Activated effector memory CD4-positive, alpha-beta T cell treated with Interleukin-2 at 50 U/mL for 16 hours (primary cell): Measurements from ENCODE around the gene DIAPH1.

ENCODE experiments used
- DNase-seq: peaks from one replicate; pipeline ENCODE4 v3.0.0-alpha.2; 2020

DIAPH1 gene

GRCh38 chr5:141609044-141609443, 9.8 kb downstream of the DIAPH1 start:
- DNase-seq: no peak

GRCh38 chr5:141608557-141608956, 10.2 kb downstream of the DIAPH1 start:
- DNase-seq: no peak

- DNase-seq: no peak
These were observed 10.8 kb downstream of the DIAPH1 start for GRCh38 chr5:141608046-141608445.

GRCh38 chr5:141605523-141606277, 13.1 kb downstream of the DIAPH1 start:
- DNase-seq: peak; percentile 53

DNA sequence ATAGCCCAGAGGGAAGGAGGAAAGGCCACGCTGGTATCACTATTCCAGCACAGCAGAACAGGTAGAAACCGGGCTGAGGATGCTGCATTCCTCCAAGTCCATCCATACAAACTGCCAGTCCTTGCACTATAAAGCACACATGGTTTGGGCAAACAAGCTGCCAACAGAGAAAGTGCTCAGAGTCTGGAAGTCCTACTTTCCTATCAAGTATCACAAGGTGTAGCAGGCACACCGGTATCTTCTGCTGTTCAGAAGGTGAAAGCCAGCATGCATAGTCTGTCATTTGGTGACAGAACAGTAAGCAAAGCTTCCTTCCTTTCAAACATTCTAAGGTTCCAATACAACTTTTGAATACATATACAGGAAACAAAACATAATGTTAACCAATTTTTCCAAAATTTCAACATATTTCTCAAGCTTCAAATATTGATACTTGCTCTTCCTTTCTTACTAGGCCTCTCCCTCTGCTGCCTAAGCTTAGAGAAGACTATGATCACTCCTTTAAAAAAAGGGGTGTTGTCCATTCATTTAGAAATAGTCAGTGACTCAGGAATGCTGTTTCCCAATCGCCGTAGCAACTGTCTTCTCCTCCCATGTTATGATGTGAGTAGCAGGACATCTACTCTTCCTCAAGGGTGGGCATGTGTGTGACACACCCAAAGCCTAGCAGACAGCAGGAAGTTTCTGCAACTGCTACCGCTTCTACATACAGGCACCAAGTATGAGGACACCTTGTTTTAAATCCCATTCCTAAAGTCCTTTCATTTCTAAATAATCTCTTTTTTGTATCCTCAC, 14.7 kb downstream of the DIAPH1 start:
- DNase-seq: no peak

- no peak for DNase-seq
These were observed 16.2 kb downstream of the DIAPH1 start for GRCh38 chr5:141602606-141603005.

DNA sequence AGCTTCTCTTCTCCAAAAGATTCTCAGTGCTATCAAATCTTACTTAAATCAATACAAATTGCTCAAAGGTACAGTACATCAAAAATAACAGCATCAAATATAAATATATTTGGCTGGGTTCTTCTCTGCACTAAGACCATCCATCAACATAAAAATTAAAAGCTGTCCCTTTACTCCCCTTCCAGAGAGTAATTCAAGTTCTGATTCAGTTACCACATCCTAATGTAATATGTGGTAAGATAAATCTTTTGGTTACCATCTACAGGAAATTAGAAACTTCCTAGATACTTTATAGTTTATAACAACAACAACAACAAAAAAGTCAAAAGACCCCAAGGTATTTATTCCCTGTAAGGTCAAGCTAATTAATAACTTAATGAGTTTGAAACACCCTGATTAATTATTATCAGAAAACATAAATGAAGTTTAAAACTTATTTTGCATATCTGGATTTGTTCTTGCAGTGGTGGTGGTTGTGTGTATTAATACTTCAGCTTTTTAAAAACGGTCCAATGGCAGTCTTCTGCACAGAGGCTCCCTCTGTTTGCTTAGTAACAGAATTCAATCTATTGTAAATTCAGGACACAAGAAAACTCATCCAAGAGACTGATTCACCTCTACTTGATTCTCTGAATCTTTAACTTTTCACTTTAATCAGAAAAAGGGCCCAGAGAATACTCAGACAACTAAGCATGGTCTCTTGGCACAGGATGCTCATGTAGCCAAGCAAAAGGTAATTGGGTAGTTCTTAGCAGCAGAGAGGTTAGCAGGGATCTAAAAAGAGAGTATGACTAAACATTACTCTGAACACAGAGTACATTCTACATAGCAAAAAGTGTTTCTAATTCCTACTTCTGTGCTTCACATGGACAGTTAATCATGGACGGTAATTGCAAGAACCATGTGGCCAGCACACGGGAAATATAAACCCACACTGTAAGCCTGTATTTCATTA, 20.1 kb downstream of the DIAPH1 start:
- DNase-seq: no peak

GRCh38 chr5:141597814-141598213, 21.0 kb downstream of the DIAPH1 start:
- no peak for DNase-seq

DNA sequence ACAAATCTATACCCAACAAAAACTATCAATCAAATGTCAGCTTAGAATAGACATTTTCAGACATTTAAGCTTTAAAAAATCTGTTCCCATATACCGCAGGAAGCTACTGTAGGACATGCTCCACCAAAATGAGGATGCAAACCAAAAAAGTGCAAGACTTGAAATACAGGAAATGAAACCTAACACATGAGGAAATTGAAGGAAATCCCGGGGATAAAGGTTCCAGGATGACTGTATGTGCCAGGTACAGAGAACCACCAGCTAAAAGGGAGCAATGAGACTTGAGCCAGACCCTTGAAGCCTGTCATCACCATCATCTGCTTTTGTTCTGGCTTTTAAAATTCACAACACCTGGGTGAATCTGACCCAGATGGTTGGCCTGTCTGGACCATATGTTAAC, 21.4 kb downstream of the DIAPH1 start:
- DNase-seq: no peak

GRCh38 chr5:141596867-141597266, 21.9 kb downstream of the DIAPH1 start:
- no peak for DNase-seq

GRCh38 chr5:141590127-141590526, 28.7 kb downstream of the DIAPH1 start:
- no peak for DNase-seq

DNA sequence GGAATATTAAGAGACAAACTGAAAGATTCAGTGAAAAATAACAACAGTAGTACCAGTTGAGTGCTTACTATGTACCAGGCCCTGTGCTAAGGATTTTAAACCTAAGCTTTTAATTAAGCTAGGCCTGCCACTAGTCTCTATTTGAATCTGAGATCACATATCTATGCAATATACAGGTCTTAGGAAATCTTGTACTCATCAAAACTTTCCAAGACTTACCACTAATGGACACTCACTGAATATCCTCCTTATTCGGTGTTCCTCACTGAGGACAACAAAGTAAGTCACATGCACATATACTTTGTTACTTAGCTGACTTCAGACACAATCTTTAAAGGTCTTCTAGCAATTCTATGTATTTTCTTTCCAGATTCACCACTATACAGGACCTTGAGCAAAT, 32.6 kb downstream of the DIAPH1 start:
- no peak for DNase-seq

DNA sequence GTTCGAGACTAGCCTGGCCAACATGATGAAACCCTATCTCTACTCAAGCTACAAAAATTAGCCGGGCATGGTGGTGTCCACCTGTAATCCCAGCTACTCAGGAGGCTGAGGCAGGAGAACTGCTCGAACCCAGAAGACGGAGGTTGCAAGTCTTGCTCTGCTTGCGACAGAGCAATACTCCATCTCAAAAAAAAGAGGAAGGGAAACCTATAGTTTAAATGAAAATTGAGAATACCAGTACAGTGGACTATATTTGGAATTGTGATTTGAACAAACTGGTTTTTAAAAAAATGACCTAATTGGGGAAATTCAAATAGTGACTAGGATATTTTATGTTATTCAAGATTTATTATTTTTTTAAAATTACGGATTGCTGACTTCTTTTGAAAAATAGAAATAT, 33.2 kb downstream of the DIAPH1 start:
- no peak for DNase-seq

DNA sequence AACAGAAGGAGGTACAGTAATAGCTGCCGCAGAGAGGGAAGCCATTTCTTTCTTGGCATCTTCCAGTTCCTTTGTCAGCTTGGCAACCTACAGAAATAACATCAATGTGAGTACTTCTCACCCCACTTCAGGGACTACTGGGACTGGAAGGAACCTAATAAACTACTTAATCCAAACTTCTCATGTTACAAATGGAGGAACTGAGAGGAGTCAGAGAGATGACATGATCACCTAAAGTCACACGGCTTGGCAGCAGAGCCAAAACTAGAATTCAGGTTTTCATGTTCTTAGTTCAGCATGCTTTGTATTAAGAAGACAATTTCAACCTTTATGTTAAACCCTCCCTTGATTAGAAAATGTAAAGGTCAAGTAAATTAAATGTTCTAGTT, 44.7 kb downstream of the DIAPH1 start:
- no peak for DNase-seq

DNA sequence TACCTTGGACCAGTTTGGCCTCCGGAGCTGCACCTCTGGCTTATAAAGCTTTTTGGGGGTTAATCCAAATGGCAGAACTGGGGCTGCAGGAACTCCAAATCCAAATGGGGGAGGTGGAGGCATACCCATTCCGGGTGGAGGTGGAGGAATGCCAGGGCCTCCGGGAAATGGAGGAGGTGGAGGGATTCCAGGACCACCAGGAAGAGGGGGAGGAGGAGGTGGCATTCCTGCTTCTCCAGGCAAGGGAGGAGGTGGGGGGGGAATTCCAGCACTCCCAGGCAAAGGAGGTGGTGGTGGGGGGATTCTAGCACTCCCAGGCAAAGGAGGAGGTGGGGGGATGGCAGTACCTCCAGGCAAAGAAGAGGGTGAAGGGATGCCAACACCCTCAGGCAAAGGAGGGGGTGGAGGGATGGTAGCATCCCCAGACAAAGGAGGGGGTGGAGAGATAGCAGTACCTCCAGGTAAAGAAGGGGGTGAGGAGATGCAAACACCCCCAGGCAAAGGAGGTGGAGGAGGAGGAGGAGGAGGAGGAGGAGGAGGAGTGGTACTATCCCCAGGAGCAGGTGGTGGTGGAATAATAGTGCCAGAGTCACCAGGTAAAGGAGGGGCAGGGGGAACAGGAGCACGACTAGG, 45.2 kb downstream of the DIAPH1 start:
- DNase-seq: no peak

GRCh38 chr5:141570655-141571054, 48.1 kb downstream of the DIAPH1 start:
- DNase-seq: no peak

DNA sequence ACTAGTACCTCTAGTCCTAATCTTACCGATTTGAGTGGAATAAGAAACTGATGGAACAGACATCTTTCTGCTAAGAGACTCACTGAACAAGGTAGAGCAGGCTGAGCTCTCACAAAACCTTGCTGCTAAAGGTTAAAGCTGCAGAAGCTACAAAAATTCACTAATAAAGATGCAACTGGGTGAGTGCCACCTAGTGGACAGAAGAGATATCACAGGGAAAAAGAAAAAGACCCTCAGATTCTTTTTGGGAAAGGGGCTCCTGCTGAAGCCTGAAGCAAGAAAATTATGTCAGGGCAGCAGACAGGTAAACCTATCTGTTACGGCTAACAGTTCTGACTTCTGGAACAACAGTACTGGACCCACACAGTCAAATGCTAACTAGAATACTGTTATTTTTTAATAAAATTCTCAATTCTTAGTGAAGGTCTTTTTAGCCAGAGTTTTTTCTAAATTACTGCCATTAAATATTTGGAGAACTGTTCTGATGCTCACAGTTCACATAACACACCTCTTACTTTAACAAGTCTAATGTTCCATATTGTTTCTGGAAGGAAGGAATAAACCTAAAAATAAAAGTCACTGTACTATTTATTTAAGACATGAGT, 51.2 kb downstream of the DIAPH1 start:
- DNase-seq: no peak

GRCh38 chr5:141565826-141566570, 52.8 kb downstream of the DIAPH1 start:
- DNase-seq: no peak

DNA sequence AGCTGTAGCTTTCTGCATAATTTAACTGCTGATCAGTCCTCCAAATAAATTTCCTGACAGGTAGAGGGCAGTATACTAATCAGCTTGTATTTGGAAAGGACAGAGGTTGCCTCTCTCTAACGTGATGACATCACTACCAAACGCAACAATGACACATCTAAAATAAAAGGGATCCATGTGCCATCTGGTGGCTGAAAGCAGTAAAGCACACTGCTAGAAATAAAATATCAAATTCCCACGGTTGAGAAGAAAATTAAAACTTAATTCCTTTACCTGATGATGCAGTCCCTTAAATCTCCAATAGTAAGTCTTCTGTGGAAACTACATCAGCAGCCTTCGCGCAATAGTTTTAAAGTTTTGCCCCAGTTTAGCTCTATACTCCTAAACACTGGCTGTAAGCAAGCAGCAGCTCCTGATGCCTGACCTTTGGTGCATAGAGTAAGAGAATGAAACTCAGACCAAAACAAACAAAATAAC, 54.5 kb downstream of the DIAPH1 start:
- peak; percentile 25 for DNase-seq

GRCh38 chr5:141560725-141561483, 57.9 kb downstream of the DIAPH1 start:
- DNase-seq: no peak

- DNase-seq: no peak
These were observed 58.6 kb downstream of the DIAPH1 start for GRCh38 chr5:141560151-141560550.
